K562 treated with DMSO at 1 percent for 48 hours (cell line): Measurements from ENCODE around the gene MAPRE2. TPM values are rescaled to one million over a fixed set of nuclear protein-coding genes. Genes with fewer than 3 reads are reported as not detected.

ENCODE experiments used
- total RNA-seq: library from RNA; unstranded; fragments of 300-600 nt; gene quantifications from 2 replicates; pipeline ENCODE4 v1.2.3, GENCODE V29; 2022; ENCODE audit warnings: low replicate concordance; ENCODE audit errors: extremely low read depth

Gene MAPRE2
- not detected in 2 replicates for total RNA-seq

GRCh38 chr18:35040988-35041814, at the start of gene MAPRE2:
TSS of gene MAPRE2 (plus strand) at chr18:35041413. CDS start at chr18:35041540, 127 bp downstream.

Other genes starting within 250 kb of the MAPRE2 start
- gene ZNF397, start 199.6 kb downstream of the MAPRE2 start, total RNA-seq: not detected in 2 replicates
- not detected in 2 replicates for gene ZSCAN30, start 248.8 kb downstream of the MAPRE2 start, total RNA-seq